Ovary (tissue), 3 donors: ENCODE results near the gene BRSK2.

Experiments
- EP300 ChIP-seq: sonication (generic); formaldehyde crosslinking; IDR thresholded peaks from one replicate; pipeline ENCODE4 v1.6.1; 2017; ENCODE audit warnings: antibody characterized with exemption
- POLR2A ChIP-seq: fragments of 450-650 bp; IDR thresholded peaks from one replicate; pipeline ENCODE4 v1.6.1; 2017; ENCODE audit warnings: antibody characterized with exemption, mild to moderate bottlenecking, moderate library complexity
- TF ChIP-seq, protein P1 (sequence below), 3 donors: fragments of 450-650 bp in 2 of 3; fragments of 200-600 bp in 1 of 3; IDR thresholded peaks; one replicate each; pipeline versions ENCODE4 v1.5.1 to v1.8.0; 2016 to 2022; ENCODE audit warnings: antibody characterized with exemption in 3 of 3, mild to moderate bottlenecking in 1 of 3
- donor health status: DM: no; HTN: no; CAD: no.

DNA sequence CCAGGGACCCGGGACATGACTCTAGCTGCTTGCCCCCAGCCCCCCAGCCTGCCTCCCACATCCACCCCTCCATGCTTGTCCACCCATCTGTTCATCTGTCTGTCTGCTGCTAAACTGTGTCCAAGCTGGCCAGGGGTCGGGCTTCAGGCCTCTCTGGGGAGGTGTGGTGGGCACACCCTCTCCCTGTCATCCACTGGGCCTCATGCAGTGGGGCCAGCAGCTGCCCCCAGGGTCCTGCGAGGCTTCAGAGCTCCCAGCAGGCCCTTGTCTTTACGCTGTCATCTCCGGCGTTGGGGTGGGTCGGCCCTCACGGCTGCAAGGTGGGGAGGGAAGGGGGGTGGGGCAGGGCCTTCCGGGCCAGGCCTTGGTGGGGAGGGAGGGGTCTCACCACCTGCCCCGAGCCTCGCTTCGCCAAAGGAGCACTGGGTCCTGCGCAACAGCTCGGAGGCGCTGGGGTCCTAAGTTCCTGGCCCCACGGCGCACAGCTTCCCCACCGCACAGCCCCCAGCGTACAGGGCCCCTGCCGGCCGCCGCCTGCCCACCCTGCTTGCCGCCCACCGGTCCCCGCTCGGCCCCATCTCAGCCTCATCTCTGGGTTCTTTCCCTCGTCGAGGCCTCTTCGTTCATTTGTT lies 70.1 kb downstream of the BRSK2 start:
- TF ChIP-seq, protein P1, sequence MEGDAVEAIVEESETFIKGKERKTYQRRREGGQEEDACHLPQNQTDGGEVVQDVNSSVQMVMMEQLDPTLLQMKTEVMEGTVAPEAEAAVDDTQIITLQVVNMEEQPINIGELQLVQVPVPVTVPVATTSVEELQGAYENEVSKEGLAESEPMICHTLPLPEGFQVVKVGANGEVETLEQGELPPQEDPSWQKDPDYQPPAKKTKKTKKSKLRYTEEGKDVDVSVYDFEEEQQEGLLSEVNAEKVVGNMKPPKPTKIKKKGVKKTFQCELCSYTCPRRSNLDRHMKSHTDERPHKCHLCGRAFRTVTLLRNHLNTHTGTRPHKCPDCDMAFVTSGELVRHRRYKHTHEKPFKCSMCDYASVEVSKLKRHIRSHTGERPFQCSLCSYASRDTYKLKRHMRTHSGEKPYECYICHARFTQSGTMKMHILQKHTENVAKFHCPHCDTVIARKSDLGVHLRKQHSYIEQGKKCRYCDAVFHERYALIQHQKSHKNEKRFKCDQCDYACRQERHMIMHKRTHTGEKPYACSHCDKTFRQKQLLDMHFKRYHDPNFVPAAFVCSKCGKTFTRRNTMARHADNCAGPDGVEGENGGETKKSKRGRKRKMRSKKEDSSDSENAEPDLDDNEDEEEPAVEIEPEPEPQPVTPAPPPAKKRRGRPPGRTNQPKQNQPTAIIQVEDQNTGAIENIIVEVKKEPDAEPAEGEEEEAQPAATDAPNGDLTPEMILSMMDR (IDR thresholded peaks at IDR 0.05): no peak
- TF ChIP-seq POLR2A (no peak), EP300 (no peak)
